Central memory CD4-positive, alpha-beta T cell (primary cell): Measurements from ENCODE around the gene SLC51A.
"Not testable (repeated sequence)": the region's sequence is repeated elsewhere in the genome, so short reads cannot be mapped to it uniquely, and the experiment has no call there.

Experiments used
- DNase-seq: peaks from one replicate; pipeline ENCODE4 v3.0.0; 2022

The SLC51A gene

GRCh38 chr3:196244166-196244565 lies 27.8 kb downstream of the SLC51A start:
- DNase-seq: not testable (repeated sequence)

GRCh38 chr3:196246612-196247308 lies 30.4 kb downstream of the SLC51A start:
- peak; percentile 45 for DNase-seq

GRCh38 chr3:196251918-196252317 lies 35.6 kb downstream of the SLC51A start:
- no peak for DNase-seq

- DNase-seq: no peak
Observed at GRCh38 chr3:196254376-196255283, 38.3 kb downstream of the SLC51A start.

- no peak for DNase-seq
Observed at GRCh38 chr3:196255776-196256175, 39.4 kb downstream of the SLC51A start.

- DNase-seq: no peak
Observed at GRCh38 chr3:196260784-196261183, 44.5 kb downstream of the SLC51A start.

- no peak for DNase-seq
Observed at GRCh38 chr3:196263819-196264218, 47.5 kb downstream of the SLC51A start.

- no peak for DNase-seq
Observed at GRCh38 chr3:196268284-196269163, 52.2 kb downstream of the SLC51A start.

- no peak for DNase-seq
Observed at GRCh38 chr3:196270499-196270898, 54.2 kb downstream of the SLC51A start.

GRCh38 chr3:196272826-196273225 lies 56.5 kb downstream of the SLC51A start:
- DNase-seq: no peak

- DNase-seq: no peak
Observed at GRCh38 chr3:196273655-196274054, 57.3 kb downstream of the SLC51A start.

- peak; percentile 80 for DNase-seq
Observed at GRCh38 chr3:196274585-196274984, 58.3 kb downstream of the SLC51A start.

GRCh38 chr3:196275126-196275525 lies 58.8 kb downstream of the SLC51A start:
- DNase-seq: no peak

- DNase-seq: no peak
Observed at GRCh38 chr3:196280689-196281440, 64.5 kb downstream of the SLC51A start.

- no peak for DNase-seq
Observed at GRCh38 chr3:196281962-196282361, 65.6 kb downstream of the SLC51A start.
